Neutrophil (primary cell): ENCODE data around the gene ALDH1B1.

Experiments
- H3K27ac ChIP-seq: fragments of 200-600 bp; sonication (generic); 2 replicates; pipeline ENCODE4 v1.5.1; 2016; ENCODE audit warnings: mild to moderate bottlenecking, moderate library complexity
- H3K27me3 ChIP-seq: fragments of 200-600 bp; sonication (generic); 2 replicates; pipeline ENCODE4 v1.6.0; 2016; ENCODE audit warnings: mild to moderate bottlenecking
- H3K36me3 ChIP-seq: fragments of 200-600 bp; sonication (generic); 2 replicates; pipeline ENCODE4 v1.5.1; 2017
- H3K4me1 ChIP-seq, 2 experiments: fragments of 200-600 bp in 1 of 2; sonication (generic) in 1 of 2; 1 replicate in 1 of 2; 2 replicates in 1 of 2; pipeline versions ENCODE4 v1.5.1 to v1.6.1; 2013 to 2016; ENCODE audit warnings: low read depth in 1 of 2, low read length in 1 of 2, mild to moderate bottlenecking in 1 of 2, moderate library complexity in 1 of 2; ENCODE audit not compliant: control insufficient read depth in 1 of 2, insufficient read depth in 1 of 2
- H3K4me3 ChIP-seq, 2 experiments: fragments of 200-600 bp in 1 of 2; sonication (generic) in 1 of 2; 1 replicate in 1 of 2; 2 replicates in 1 of 2; pipeline ENCODE4 v1.5.1; 2013 to 2016; ENCODE audit warnings: low read depth in 1 of 2, low read length in 1 of 2, mild to moderate bottlenecking in 1 of 2, moderate library complexity in 1 of 2
- H3K9me3 ChIP-seq: fragments of 200-600 bp; sonication (generic); 2 replicates; pipeline ENCODE4 v1.5.1; 2016
- TF ChIP-seq, protein P1 (sequence below): fragments of 200-600 bp; sonication (generic); IDR thresholded peaks from 2 replicates; pipeline ENCODE4 v1.5.1; 2016; ENCODE audit warnings: antibody characterized with exemption

ALDH1B1 gene

DNA sequence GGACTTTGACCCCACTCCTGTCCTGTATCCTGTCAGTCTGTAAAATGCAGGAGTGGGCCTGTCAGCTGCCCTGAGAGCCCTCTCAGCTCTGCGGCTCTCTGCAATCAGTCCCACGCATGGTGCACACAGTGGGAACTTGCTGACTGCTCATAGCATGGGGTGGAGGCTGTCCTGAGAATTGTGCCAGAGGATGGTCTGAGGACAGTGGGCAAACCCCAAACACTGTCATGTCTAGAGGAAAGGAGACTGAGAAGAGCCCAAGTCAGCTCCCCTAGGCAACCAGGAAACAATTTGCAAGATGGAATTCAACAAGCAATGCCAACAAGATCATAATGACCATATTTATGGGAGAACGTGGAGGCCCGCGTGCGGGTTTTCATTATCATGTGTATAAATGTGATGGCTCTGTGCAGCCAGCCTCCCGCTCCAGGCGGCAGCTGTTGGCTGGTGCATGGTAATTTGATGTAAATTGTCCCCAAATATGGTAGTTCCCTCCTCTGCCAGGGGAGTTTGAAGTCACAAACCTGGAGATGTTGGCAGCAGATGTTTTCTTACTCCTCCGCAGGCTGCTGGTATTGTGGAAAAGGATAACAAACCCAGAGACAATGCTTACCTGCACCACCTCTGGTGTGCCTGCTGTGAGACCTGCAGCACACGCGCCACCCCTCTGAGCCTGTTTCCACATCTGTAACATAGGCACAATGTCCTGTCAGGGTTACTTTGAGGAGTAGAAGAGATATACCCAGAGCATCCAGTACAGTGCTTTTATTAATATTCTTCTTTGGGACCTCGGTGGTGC lies 39.8 kb upstream of the ALDH1B1 start:
- Histone ChIP-seq H3K27me3 (no peaks in the 10 kb centered on the region), H3K9me3 (no peaks in the 10 kb centered on the region), H3K4me1 (no peaks in the 10 kb centered on the region), H3K4me3 (no peak overlapping the region), H3K36me3 (no peaks in the 10 kb centered on the region), H3K27ac (no peak overlapping the region)
- TF ChIP-seq, protein P1, sequence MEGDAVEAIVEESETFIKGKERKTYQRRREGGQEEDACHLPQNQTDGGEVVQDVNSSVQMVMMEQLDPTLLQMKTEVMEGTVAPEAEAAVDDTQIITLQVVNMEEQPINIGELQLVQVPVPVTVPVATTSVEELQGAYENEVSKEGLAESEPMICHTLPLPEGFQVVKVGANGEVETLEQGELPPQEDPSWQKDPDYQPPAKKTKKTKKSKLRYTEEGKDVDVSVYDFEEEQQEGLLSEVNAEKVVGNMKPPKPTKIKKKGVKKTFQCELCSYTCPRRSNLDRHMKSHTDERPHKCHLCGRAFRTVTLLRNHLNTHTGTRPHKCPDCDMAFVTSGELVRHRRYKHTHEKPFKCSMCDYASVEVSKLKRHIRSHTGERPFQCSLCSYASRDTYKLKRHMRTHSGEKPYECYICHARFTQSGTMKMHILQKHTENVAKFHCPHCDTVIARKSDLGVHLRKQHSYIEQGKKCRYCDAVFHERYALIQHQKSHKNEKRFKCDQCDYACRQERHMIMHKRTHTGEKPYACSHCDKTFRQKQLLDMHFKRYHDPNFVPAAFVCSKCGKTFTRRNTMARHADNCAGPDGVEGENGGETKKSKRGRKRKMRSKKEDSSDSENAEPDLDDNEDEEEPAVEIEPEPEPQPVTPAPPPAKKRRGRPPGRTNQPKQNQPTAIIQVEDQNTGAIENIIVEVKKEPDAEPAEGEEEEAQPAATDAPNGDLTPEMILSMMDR: no peak

DNA sequence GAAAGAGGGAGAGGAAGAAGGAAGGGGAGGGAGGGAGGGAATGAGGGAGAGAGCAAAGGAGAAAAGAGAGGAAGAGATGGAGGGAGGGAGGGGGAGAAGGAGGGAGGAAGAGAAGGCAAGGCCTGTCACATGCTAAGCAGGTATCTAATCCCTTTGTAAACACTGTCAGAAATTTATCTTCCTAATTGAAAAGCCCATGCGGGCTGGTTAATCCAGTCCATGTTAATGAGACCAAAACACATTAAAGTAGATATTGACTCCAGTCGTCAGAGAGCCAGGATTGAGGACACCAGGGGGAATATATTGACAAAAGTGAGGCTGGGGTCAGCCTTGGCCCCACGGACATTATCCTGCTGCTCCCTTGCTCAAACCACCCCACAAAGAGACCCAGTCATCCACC lies 37.4 kb upstream of the ALDH1B1 start:
- TF ChIP-seq, protein P1: no peak
- Histone ChIP-seq H3K27ac (no peak overlapping the region), H3K27me3 (no peaks in the 10 kb centered on the region), H3K36me3 (no peaks in the 10 kb centered on the region), H3K4me1 (no peaks in the 10 kb centered on the region), H3K4me3 (no peak overlapping the region), H3K9me3 (no peaks in the 10 kb centered on the region)

DNA sequence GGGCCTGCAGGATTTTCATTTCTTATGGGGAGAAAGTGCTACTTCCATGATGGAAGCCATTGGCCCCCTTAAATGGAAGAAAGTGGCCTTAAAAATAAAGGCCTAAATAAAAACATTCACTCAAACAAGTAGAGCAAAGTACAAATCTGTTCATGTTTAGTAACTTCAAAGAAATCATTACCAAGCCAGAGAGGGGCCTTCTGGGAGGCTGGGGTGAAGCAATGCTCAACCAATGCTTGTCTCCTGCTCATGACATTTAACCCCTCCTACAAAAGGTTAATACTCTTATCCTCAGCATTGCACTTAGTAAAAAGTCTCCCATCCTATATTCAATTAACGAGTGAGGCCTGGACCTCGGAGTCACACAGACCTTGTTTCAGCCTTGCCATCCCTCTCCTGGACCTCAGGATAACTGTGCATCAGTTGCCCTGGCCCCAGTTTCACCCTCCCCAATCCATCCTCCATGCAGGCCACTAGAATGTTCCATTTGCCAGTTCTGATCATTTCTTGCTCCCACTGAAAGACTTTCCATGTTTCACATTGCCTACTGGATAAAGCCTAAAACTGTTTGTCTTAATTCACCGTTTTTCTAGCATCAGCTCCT lies 36.9 kb upstream of the ALDH1B1 start:
- no peaks in the 10 kb centered on the region for H3K27me3 ChIP-seq
- H3K4me3 ChIP-seq: no peak overlapping the region
- H3K27ac ChIP-seq: no peak overlapping the region
- no peaks in the 10 kb centered on the region for H3K9me3 ChIP-seq
- no peaks in the 10 kb centered on the region for H3K4me1 ChIP-seq
- H3K36me3 ChIP-seq: no peaks in the 10 kb centered on the region
- TF ChIP-seq, protein P1: no peak

DNA sequence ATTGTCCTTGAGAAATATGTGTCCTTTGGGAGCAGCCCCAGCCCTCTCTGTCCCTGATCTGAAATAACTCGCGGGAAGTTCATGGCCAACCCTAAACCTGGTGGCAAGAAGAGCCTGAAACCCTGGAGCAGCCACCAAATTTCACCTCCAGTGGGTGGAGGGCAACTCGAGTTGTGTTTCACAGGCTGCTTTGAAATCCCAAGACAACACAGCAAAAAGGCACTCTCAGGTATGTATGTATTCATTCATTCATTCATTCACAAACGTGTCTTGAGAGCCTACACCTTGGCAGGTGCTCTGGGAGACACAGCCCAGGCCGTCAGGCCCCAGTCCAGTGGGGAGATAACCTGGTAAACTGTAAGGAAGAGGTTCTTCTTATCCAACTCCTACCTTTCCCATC lies 35.7 kb upstream of the ALDH1B1 start:
- no peak overlapping the region for H3K27ac ChIP-seq
- H3K9me3 ChIP-seq: no peaks in the 10 kb centered on the region
- no peaks in the 10 kb centered on the region for H3K36me3 ChIP-seq
- TF ChIP-seq, protein P1: no peak
- no peaks in the 10 kb centered on the region for H3K4me1 ChIP-seq
- no peaks in the 10 kb centered on the region for H3K27me3 ChIP-seq
- no peak overlapping the region for H3K4me3 ChIP-seq

DNA sequence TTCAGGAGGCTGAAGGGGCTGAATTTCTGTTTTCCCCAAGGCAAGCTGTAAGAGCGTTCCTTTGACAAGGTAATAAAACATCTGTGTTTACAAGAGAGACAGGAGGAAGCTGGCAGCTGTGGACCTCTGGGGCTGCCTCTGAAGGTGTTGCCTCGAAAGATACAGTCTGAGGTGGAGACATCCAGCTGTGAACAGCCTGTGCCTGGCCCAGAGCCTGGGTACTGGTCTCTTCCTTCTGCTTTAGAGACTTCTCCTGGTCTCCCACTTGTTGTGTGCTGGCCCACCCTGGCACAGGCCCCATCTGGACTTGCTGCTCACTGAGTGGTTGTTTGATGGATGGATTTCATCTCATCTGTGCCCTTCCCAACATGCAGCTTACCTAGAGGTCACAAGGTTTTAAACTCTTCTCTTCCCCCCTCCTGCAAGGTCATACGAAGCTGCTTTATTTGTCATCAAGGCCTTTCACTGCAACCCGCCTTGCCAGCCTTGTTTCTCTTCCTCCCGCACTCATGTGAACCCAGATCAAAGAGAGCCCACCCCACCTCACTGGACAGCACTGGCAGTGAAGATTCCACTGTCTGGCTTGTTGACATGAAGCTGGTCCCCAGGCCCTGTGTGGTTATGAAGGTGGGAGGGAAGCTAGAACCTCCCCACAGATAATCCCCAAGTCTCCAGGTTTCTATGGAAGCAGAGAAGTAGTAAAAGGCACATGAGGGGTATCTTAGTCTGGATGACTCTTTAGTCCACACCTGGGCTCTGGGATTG lies 35.0 kb upstream of the ALDH1B1 start:
- H3K36me3 ChIP-seq: no peaks in the 10 kb centered on the region
- no peaks in the 10 kb centered on the region for H3K27me3 ChIP-seq
- no peak overlapping the region for H3K27ac ChIP-seq
- H3K4me3 ChIP-seq: no peak overlapping the region
- H3K4me1 ChIP-seq: peaks cover under 1% of the 10 kb centered on the region in 2 experiments
- TF ChIP-seq, protein P1: no peak
- no peaks in the 10 kb centered on the region for H3K9me3 ChIP-seq
